ENCODE measurements around the gene MYH9.

MYH9 gene

GRCh38 chr22:36317658-36318271, 70.0 kb downstream of the MYH9 start:
- Histone ChIP-seq H2BK15ac (replicated peaks; ENCODE audit: low read depth) (no peak overlapping the region), H3K4ac (ENCODE audit: low read depth, low read length) (no peak overlapping the region), H3K18ac (ENCODE audit: low read length) (no peak overlapping the region), H3K4me2 (ENCODE audit: low read length) (no peak overlapping the region), H3K23ac (ENCODE audit: low read length) (no peak overlapping the region), H4K8ac (ENCODE audit: low read depth, low read length) (no peak overlapping the region), H3K36me3 (ENCODE audit: control insufficient read depth, insufficient read depth, low read length) (peaks cover 35% of the 10 kb centered on the region), H3K79me2 (ENCODE audit: control insufficient read depth, insufficient read depth, low read length) (no peaks in the 10 kb centered on the region), H3K4me1 (ENCODE audit: control insufficient read depth, low read depth, low read length) (no peaks in the 10 kb centered on the region), H4K5ac (ENCODE audit: low read length) (no peak overlapping the region), H3K79me1 (ENCODE audit: low read length) (peaks cover 5% of the 10 kb centered on the region), H3K27me3 (ENCODE audit: insufficient read depth, low read length, poor library complexity) (no peaks in the 10 kb centered on the region), H3K27ac (ENCODE audit: low read depth, low read length) (no peak overlapping the region), H2AK5ac (ENCODE audit: low read length) (no peak overlapping the region), H3K56ac (ENCODE audit: low read length) (no peak overlapping the region), H3K4me3 (ENCODE audit: low read length) (no peak overlapping the region), H2BK5ac (ENCODE audit: low read length) (no peak overlapping the region), H2BK120ac (ENCODE audit: low read depth, low read length) (no peak overlapping the region), H3K9ac (ENCODE audit: low read length) (no peak overlapping the region)
- WGBS (ENCODE audit: extremely low coverage, insufficient coverage, low lambda C conversion rate), result no CpG with 5 or more reads among the region's 20 CpGs
- no peak for DNase-seq

- Histone ChIP-seq H4K8ac (ENCODE audit: low read depth, low read length) (no peak overlapping the region), H3K9ac (ENCODE audit: low read length) (no peak overlapping the region), H2BK5ac (ENCODE audit: low read length) (no peak overlapping the region), H2AK5ac (ENCODE audit: low read length) (no peak overlapping the region), H3K4me2 (ENCODE audit: low read length) (no peak overlapping the region), H3K4me3 (ENCODE audit: low read length) (no peak overlapping the region), H2BK15ac (replicated peaks; ENCODE audit: low read depth) (no peak overlapping the region), H3K4ac (ENCODE audit: low read depth, low read length) (no peak overlapping the region), H3K79me1 (ENCODE audit: low read length) (peaks cover 5% of the 10 kb centered on the region), H3K18ac (ENCODE audit: low read length) (no peak overlapping the region), H3K23ac (ENCODE audit: low read length) (no peak overlapping the region), H4K5ac (ENCODE audit: low read length) (no peak overlapping the region), H2BK120ac (ENCODE audit: low read depth, low read length) (no peak overlapping the region), H3K27me3 (ENCODE audit: insufficient read depth, low read length, poor library complexity) (no peaks in the 10 kb centered on the region), H3K36me3 (ENCODE audit: control insufficient read depth, insufficient read depth, low read length) (peaks cover 35% of the 10 kb centered on the region), H3K27ac (ENCODE audit: low read depth, low read length) (no peak overlapping the region), H3K56ac (ENCODE audit: low read length) (no peak overlapping the region), H3K79me2 (ENCODE audit: control insufficient read depth, insufficient read depth, low read length) (no peaks in the 10 kb centered on the region), H3K4me1 (ENCODE audit: control insufficient read depth, low read depth, low read length) (no peaks in the 10 kb centered on the region)
- no CpG with 5 or more reads among the region's 14 CpGs for WGBS (ENCODE audit: extremely low coverage, insufficient coverage, low lambda C conversion rate)
- DNase-seq, result no peak
These were observed 71.3 kb downstream of the MYH9 start for GRCh38 chr22:36316419-36316818.

DNA sequence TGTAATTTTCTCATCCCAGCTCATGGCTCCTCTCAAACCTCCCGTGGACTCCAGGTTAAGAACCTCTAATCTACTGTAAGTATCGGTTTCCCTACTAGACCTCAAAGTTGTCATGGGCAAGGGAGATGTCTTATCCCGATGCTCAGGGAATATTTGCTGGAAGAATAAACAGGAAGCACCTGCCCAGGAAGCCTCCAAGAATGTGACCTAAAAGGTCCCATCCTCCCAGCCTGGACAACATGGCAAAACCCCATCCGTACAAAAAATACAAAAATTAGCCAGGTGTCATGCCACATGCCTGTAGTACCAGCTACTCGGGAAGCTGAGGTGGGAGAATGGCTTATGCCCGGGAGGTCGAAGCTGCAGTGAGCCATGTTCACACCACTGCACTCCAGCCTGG, 72.4 kb downstream of the MYH9 start:
- H4K5ac ChIP-seq (ENCODE audit: low read length), result no peak overlapping the region
- no peak overlapping the region for H4K8ac ChIP-seq (ENCODE audit: low read depth, low read length)

GRCh38 chr22:36311386-36312085, 76.2 kb downstream of the MYH9 start:
- WGBS (ENCODE audit: extremely low coverage, insufficient coverage, low lambda C conversion rate), result no CpG with 5 or more reads among the region's 18 CpGs
- Histone ChIP-seq H2BK15ac (replicated peaks; ENCODE audit: low read depth) (no peak overlapping the region), H3K9ac (ENCODE audit: low read length) (no peak overlapping the region), H2AK5ac (ENCODE audit: low read length) (no peak overlapping the region), H3K23ac (ENCODE audit: low read length) (no peak overlapping the region), H3K27me3 (ENCODE audit: insufficient read depth, low read length, poor library complexity) (no peaks in the 10 kb centered on the region), H3K18ac (ENCODE audit: low read length) (no peak overlapping the region), H4K5ac (ENCODE audit: low read length) (no peak overlapping the region), H3K4me2 (ENCODE audit: low read length) (no peak overlapping the region), H3K79me2 (ENCODE audit: control insufficient read depth, insufficient read depth, low read length) (no peaks in the 10 kb centered on the region), H3K36me3 (ENCODE audit: control insufficient read depth, insufficient read depth, low read length) (peaks cover 29% of the 10 kb centered on the region), H3K4me1 (ENCODE audit: control insufficient read depth, low read depth, low read length) (no peaks in the 10 kb centered on the region), H3K79me1 (ENCODE audit: low read length) (peaks cover 3% of the 10 kb centered on the region), H3K56ac (ENCODE audit: low read length) (no peak overlapping the region), H3K4ac (ENCODE audit: low read depth, low read length) (no peak overlapping the region), H3K4me3 (ENCODE audit: low read length) (no peak overlapping the region), H2BK120ac (ENCODE audit: low read depth, low read length) (no peak overlapping the region), H3K27ac (ENCODE audit: low read depth, low read length) (no peak overlapping the region), H4K8ac (ENCODE audit: low read depth, low read length) (no peak overlapping the region), H2BK5ac (ENCODE audit: low read length) (no peak overlapping the region)
- no peak for DNase-seq

More for the DNA sequence above, 72.4 kb downstream of the MYH9 start:
- H2AK5ac ChIP-seq (ENCODE audit: low read length), result no peak overlapping the region
- H3K56ac ChIP-seq (ENCODE audit: low read length), result no peak overlapping the region
- no peak overlapping the region for H2BK15ac ChIP-seq (replicated peaks; ENCODE audit: low read depth)
- H3K9ac ChIP-seq (ENCODE audit: low read length), result no peak overlapping the region
- no peak for DNase-seq
- H3K79me2 ChIP-seq (ENCODE audit: control insufficient read depth, insufficient read depth, low read length), result no peaks in the 10 kb centered on the region
- no peaks in the 10 kb centered on the region for H3K4me1 ChIP-seq (ENCODE audit: control insufficient read depth, low read depth, low read length)
- no CpG with 5 or more reads among the region's 7 CpGs for WGBS (ENCODE audit: extremely low coverage, insufficient coverage, low lambda C conversion rate)
- H3K36me3 ChIP-seq (ENCODE audit: control insufficient read depth, insufficient read depth, low read length), result peaks cover 34% of the 10 kb centered on the region
- H3K27me3 ChIP-seq (ENCODE audit: insufficient read depth, low read length, poor library complexity), result no peaks in the 10 kb centered on the region
- no peak overlapping the region for H3K23ac ChIP-seq (ENCODE audit: low read length)
- H3K27ac ChIP-seq (ENCODE audit: low read depth, low read length), result no peak overlapping the region
- peaks cover 6% of the 10 kb centered on the region for H3K79me1 ChIP-seq (ENCODE audit: low read length)
- H3K4me2 ChIP-seq (ENCODE audit: low read length), result no peak overlapping the region
- no peak overlapping the region for H3K4me3 ChIP-seq (ENCODE audit: low read length)
- H3K18ac ChIP-seq (ENCODE audit: low read length), result no peak overlapping the region
- no peak overlapping the region for H2BK120ac ChIP-seq (ENCODE audit: low read depth, low read length)
- no peak overlapping the region for H3K4ac ChIP-seq (ENCODE audit: low read depth, low read length)
- no peak overlapping the region for H2BK5ac ChIP-seq (ENCODE audit: low read length)

- H4K8ac ChIP-seq (ENCODE audit: low read depth, low read length), result no peak overlapping the region
- DNase-seq, result no peak
- no peak overlapping the region for H3K4me3 ChIP-seq (ENCODE audit: low read length)
- H2BK120ac ChIP-seq (ENCODE audit: low read depth, low read length), result no peak overlapping the region
- no peak overlapping the region for H3K9ac ChIP-seq (ENCODE audit: low read length)
- H2AK5ac ChIP-seq (ENCODE audit: low read length), result no peak overlapping the region
- WGBS (ENCODE audit: extremely low coverage, insufficient coverage, low lambda C conversion rate), result no CpG with 5 or more reads among the region's 17 CpGs
- H3K4me2 ChIP-seq (ENCODE audit: low read length), result no peak overlapping the region
- no peaks in the 10 kb centered on the region for H3K27me3 ChIP-seq (ENCODE audit: insufficient read depth, low read length, poor library complexity)
- no peak overlapping the region for H3K4ac ChIP-seq (ENCODE audit: low read depth, low read length)
- H3K4me1 ChIP-seq (ENCODE audit: control insufficient read depth, low read depth, low read length), result no peaks in the 10 kb centered on the region
- H4K5ac ChIP-seq (ENCODE audit: low read length), result no peak overlapping the region
- H3K79me2 ChIP-seq (ENCODE audit: control insufficient read depth, insufficient read depth, low read length), result no peaks in the 10 kb centered on the region
- H2BK15ac ChIP-seq (replicated peaks; ENCODE audit: low read depth), result no peak overlapping the region
- H3K27ac ChIP-seq (ENCODE audit: low read depth, low read length), result no peak overlapping the region
- no peak overlapping the region for H3K56ac ChIP-seq (ENCODE audit: low read length)
- no peak overlapping the region for H2BK5ac ChIP-seq (ENCODE audit: low read length)
- no peak overlapping the region for H3K18ac ChIP-seq (ENCODE audit: low read length)
- H3K23ac ChIP-seq (ENCODE audit: low read length), result no peak overlapping the region
- H3K36me3 ChIP-seq (ENCODE audit: control insufficient read depth, insufficient read depth, low read length), result peaks cover 40% of the 10 kb centered on the region
- peaks cover 3% of the 10 kb centered on the region for H3K79me1 ChIP-seq (ENCODE audit: low read length)
These were observed 78.9 kb downstream of the MYH9 start for GRCh38 chr22:36308880-36309279.
